Endothelial cell of umbilical vein (primary cell): ENCODE data around the gene YTHDF1. TPM values are rescaled to one million over a fixed set of nuclear protein-coding genes. Genes with fewer than 3 reads are reported as not detected.
A peak's percentile ranks its signal among the peaks of the same experiment; 100 is the strongest.

ENCODE experiments used
- BruUV-seq: library from RNA; stranded (reverse); fragments of 400-500 nt; replicated peaks from 2 replicates; lab custom pipeline; 2021; lab: Mats Ljungman, UMichigan
- CTCF ChIA-PET: fragments of 300-600, 350-600 bp; sonication (Branson Sonifier 250); formaldehyde crosslinking; loops from one replicate; lab custom pipeline; 2021; ENCODE audit warnings: antibody characterized with exemption, inconsistent platforms; lab: Charles Lee
- POLR2A ChIA-PET: fragments of 300-600, 350-600 bp; sonication (Branson Sonifier 250); formaldehyde crosslinking; loops from one replicate; lab custom pipeline; 2021; ENCODE audit warnings: antibody characterized with exemption, inconsistent platforms; lab: Charles Lee
- DNase-seq: peaks from one replicate; pipeline ENCODE4 v3.0.0-alpha.2; 2011; ENCODE audit warnings: low read depth, low spot score
- FAIRE-seq: peaks from 2 replicates; lab custom pipeline; 2011; peaks lifted over from hg19 to GRCh38; lab: Jason Lieb, UNC
- H2AFZ ChIP-seq: 2 replicates; pipeline ENCODE4 v1.6.0; 2012; ENCODE audit warnings: low read depth, low read length, control low read depth, inconsistent platforms
- H3K27ac ChIP-seq: 2 replicates; pipeline ENCODE4 v1.5.1; 2011; ENCODE audit warnings: low read depth, mild to moderate bottlenecking, control low read depth, low read length, moderate library complexity; ENCODE audit not compliant: insufficient read depth
- H3K27me3 ChIP-seq, 2 experiments: 2 replicates each; pipeline versions ENCODE4 v1.6.0 to v1.6.1; 2011; ENCODE audit warnings: low read length in 2 of 2, mixed read lengths in 1 of 2; ENCODE audit not compliant: control insufficient read depth in 2 of 2, insufficient read depth in 2 of 2
- H3K36me3 ChIP-seq, 2 experiments: 2 replicates in 1 of 2; 3 replicates in 1 of 2; pipeline ENCODE4 v1.5.1; 2011; ENCODE audit warnings: low read length in 2 of 2, mild to moderate bottlenecking in 1 of 2, moderate library complexity in 1 of 2; ENCODE audit not compliant: control insufficient read depth in 2 of 2, insufficient read depth in 2 of 2; ENCODE audit errors: extremely low read depth in 1 of 2
- H3K4me1 ChIP-seq: 3 replicates; pipeline ENCODE4 v1.5.1; 2011; ENCODE audit warnings: mild to moderate bottlenecking, low read length; ENCODE audit not compliant: control insufficient read depth, insufficient read depth; ENCODE audit errors: extremely low read depth
- H3K4me2 ChIP-seq: 2 replicates; pipeline ENCODE4 v1.6.1; 2011; ENCODE audit warnings: low read length, control low read depth, mixed read lengths; ENCODE audit not compliant: insufficient read depth
- H3K4me3 ChIP-seq, 3 experiments: fragments of 200-600 bp in 1 of 3; sonication (generic), shearing (Covaris generic) in 1 of 3; replicated peaks in 1 of 3; 2 replicates each; pipeline ENCODE4 v1.5.1; 2011 to 2016; ENCODE audit warnings: control low read depth in 3 of 3, low read length in 3 of 3, mild to moderate bottlenecking in 2 of 3, inconsistent platforms in 1 of 3, low read depth in 1 of 3, moderate library complexity in 1 of 3; ENCODE audit not compliant: insufficient read depth in 1 of 3
- H3K79me2 ChIP-seq: 2 replicates; pipeline ENCODE4 v1.6.0; 2012; ENCODE audit warnings: low read length, inconsistent platforms; ENCODE audit not compliant: control insufficient read depth, insufficient read depth
- H3K9ac ChIP-seq: replicated peaks from 2 replicates; pipeline ENCODE3; 2011; ENCODE audit warnings: low read length, control low read depth; ENCODE audit not compliant: insufficient read depth; ENCODE audit errors: extremely low read depth
- H3K9me1 ChIP-seq: replicated peaks from 3 replicates; pipeline ENCODE4 v1.6.0; 2011; ENCODE audit warnings: mild to moderate bottlenecking, low read length; ENCODE audit not compliant: control insufficient read depth, insufficient read depth; ENCODE audit errors: extremely low read depth
- H3K9me3 ChIP-seq: replicated peaks from 2 replicates; pipeline ENCODE4 v1.5.1; 2012; ENCODE audit warnings: low read length, inconsistent platforms; ENCODE audit not compliant: control insufficient read depth, insufficient read depth
- H4K20me1 ChIP-seq: replicated peaks from 2 replicates; pipeline ENCODE3; 2011; ENCODE audit warnings: mild to moderate bottlenecking, low read length; ENCODE audit not compliant: control insufficient read depth, insufficient read depth; ENCODE audit errors: extremely low read depth
- GATA2 ChIP-seq: IDR thresholded peaks from 2 replicates; pipeline ENCODE4 v1.7.0; 2011; ENCODE audit warnings: low read depth, mild to moderate bottlenecking, moderate library complexity, mixed read lengths, low read length; ENCODE audit not compliant: insufficient read length, insufficient read depth
- MYC ChIP-seq: IDR thresholded peaks from one replicate; pipeline ENCODE4 v1.6.1; 2011; ENCODE audit warnings: mild to moderate bottlenecking, low read depth, low read length
- POLR2A ChIP-seq: IDR thresholded peaks from 2 replicates; pipeline ENCODE4 v1.6.1; 2012; ENCODE audit warnings: low read depth, mild to moderate bottlenecking, control low read depth, low read length
- dilution Hi-C: fragments of 300-500 bp; cut with MboI; formaldehyde crosslinking; loops from one replicate; pipeline ENCODE4 v1.15.0; 2019; ENCODE audit warnings: low sequenced_read_pairs; ENCODE audit not compliant: extremely low pct_ligation_motif_present
- intact Hi-C: fragments of 100-400 bp; cut with micrococcal nuclease; formaldehyde crosslinking; loops from one replicate; pipeline ENCODE4 v1.10.0; 2022
- polyA plus RNA-seq, 4 experiments: library from polyadenylated mRNA; depleted of rRNA in 3 of 4; stranded (reverse) in 3 of 4; unstranded in 1 of 4; fragments of >200 nt; gene quantifications; 2 replicates each; pipeline versions ENCODE4 v1.2.1 to v1.2.3, GENCODE V29; 2011 to 2012; ENCODE audit warnings: missing spikeins in 1 of 4
- total RNA-seq: library from RNA; stranded (reverse); gene quantifications from 2 replicates; pipeline ENCODE4 v1.2.3, GENCODE V29; 2021
- TF ChIP-seq, protein P1 (sequence below), 2 donors: IDR thresholded peaks; 1 replicate in 1 of 2; 2 replicates in 1 of 2; pipeline ENCODE4 v1.5.1; 2011; ENCODE audit warnings: low read length in 2 of 2, mild to moderate bottlenecking in 2 of 2, moderate library complexity in 2 of 2, control low read depth in 1 of 2, inconsistent platforms in 1 of 2, low read depth in 1 of 2; ENCODE audit not compliant: insufficient read depth in 1 of 2; ENCODE audit errors: extremely low read depth in 1 of 2

Gene YTHDF1
- total and polyA plus RNA-seq, 2 donors (not counting 3 experiments of a cell fraction or from before 2014, with no cell fraction given), result 25.2 to 44.4 TPM

DNA sequence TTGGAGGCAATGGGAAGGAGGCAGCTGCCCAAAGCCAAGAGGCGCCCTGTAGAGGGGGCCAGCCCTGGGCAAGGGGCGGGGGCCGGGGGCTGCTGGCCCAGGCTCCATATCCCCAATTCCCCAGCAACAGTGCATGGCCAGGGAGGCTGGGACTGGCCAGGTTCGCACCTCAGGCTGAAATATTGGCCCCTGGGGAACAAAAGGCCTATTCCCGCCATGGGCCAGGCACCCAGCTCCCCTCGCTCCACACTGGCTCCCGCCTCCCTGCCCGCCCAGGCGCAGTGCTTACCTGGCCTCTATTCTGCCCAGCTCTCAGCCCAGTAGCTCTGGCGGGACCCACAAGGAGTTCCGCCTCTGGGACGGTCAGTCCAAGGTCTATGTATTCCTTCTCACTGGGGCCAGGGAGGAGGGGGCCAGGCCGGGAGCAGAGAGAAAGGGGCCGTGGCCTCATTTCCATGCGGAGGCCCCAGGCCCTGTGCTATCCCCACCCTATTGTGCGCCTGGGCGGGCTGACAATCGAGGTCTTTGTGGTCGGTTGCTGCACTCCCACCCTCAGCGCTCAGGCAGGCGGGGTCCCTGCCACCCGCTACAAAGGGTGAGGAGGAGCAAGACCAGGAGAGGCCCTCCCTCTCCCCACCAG lies 42.3 kb downstream of the YTHDF1 start:
- no TSS peak for BruUV-seq
- CTCF ChIA-PET, result no interaction called here
- Histone ChIP-seq H4K20me1 (no peaks in the 10 kb centered on the region), H3K27ac (no peak overlapping the region), H3K9me1 (no peaks in the 10 kb centered on the region), H3K9me3 (no peaks in the 10 kb centered on the region), H3K36me3 (no peaks in the 10 kb centered on the region), H3K4me1 (no peaks in the 10 kb centered on the region), H2AFZ (no peak overlapping the region), H3K27me3 (peaks cover 39 to 55% of the 10 kb centered on the region in 2 experiments), H3K79me2 (no peaks in the 10 kb centered on the region), H3K4me3 (no peak overlapping the region), H3K4me2 (no peak overlapping the region), H3K9ac (no peak overlapping the region)
- dilution Hi-C loops (no loop called here), intact Hi-C loops (no loop called here)
- no peak for TF ChIP-seq POLR2A
- DNase-seq (no peak), FAIRE-seq (no peak)
- POLR2A ChIA-PET, result no interaction called here

DNA sequence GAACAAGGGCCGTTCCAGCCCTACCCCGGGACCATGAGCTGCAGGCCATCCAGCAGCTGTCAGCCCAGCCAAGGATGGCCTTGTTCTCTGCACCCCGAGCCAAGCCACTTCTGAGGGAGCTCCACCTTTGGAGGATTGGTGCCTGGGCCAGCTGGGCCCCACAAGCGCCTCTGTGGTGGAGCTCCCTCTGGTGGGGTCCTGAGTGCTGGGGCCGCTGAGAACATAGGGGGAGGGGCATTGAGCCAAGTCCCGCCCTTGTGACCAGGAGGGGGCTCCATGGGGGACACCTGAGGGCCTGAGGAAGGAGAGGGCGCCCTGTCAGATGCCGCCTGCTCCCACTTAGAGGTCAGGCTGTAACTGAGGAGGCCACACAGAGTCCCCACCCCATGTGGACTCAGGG lies 43.2 kb downstream of the YTHDF1 start:
- dilution Hi-C loops (no loop called here), intact Hi-C loops (no loop called here)
- TF ChIP-seq GATA2 (no peak), MYC (no peak)
- TF ChIP-seq, protein P1, sequence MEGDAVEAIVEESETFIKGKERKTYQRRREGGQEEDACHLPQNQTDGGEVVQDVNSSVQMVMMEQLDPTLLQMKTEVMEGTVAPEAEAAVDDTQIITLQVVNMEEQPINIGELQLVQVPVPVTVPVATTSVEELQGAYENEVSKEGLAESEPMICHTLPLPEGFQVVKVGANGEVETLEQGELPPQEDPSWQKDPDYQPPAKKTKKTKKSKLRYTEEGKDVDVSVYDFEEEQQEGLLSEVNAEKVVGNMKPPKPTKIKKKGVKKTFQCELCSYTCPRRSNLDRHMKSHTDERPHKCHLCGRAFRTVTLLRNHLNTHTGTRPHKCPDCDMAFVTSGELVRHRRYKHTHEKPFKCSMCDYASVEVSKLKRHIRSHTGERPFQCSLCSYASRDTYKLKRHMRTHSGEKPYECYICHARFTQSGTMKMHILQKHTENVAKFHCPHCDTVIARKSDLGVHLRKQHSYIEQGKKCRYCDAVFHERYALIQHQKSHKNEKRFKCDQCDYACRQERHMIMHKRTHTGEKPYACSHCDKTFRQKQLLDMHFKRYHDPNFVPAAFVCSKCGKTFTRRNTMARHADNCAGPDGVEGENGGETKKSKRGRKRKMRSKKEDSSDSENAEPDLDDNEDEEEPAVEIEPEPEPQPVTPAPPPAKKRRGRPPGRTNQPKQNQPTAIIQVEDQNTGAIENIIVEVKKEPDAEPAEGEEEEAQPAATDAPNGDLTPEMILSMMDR (IDR thresholded peaks at IDR 0.05; ENCODE audit: extremely low read depth in 1 of 2, insufficient read depth in 1 of 2, low read depth in 1 of 2, low read length in 2 of 2), result peak in 1 of 2 donors; percentile 38
- no peak overlapping the region for H3K27ac ChIP-seq
- H3K36me3 ChIP-seq, result no peaks in the 10 kb centered on the region
- ChIA-PET CTCF (interaction anchor here (0.7 kb wide), 1 partner anchor 116 kb away, joined by 3 read pairs; no protein-coding TSS in a partner anchor), POLR2A (no interaction called here)
- BruUV-seq, result no TSS peak
- no peak overlapping the region for H3K4me3 ChIP-seq
- DNase-seq (no peak), FAIRE-seq (no peak)
- H3K27me3 ChIP-seq, result peaks cover 34 to 47% of the 10 kb centered on the region in 2 experiments
- H2AFZ ChIP-seq, result no peak overlapping the region
- no peaks in the 10 kb centered on the region for H3K9me3 ChIP-seq
- H3K9ac ChIP-seq, result no peak overlapping the region
- H3K4me1 ChIP-seq, result no peaks in the 10 kb centered on the region
- H4K20me1 ChIP-seq, result no peaks in the 10 kb centered on the region
- H3K4me2 ChIP-seq, result no peak overlapping the region
- no peaks in the 10 kb centered on the region for H3K9me1 ChIP-seq
- H3K79me2 ChIP-seq, result no peaks in the 10 kb centered on the region
